Measurements from ENCODE around the gene P2RY11.

P2RY11 gene

GRCh38 chr19:10139952-10140351 lies 28.5 kb downstream of the P2RY11 start:
- H3F3A ChIP-seq (ENCODE audit: insufficient read depth): no peaks in the 10 kb centered on the region
- H2AFZ ChIP-seq (ENCODE audit: low read depth, low read length, severe bottlenecking): no peak overlapping the region
- no peak overlapping the region for H3K9ac ChIP-seq (ENCODE audit: low read length)
- H3K36me3 ChIP-seq (ENCODE audit: low read length): peaks cover 35% of the 10 kb centered on the region; the same call in 1 of the 2 replicates
- no peak overlapping the region for H3K4me3 ChIP-seq (ENCODE audit: insufficient read depth, low read length, poor library complexity, severe bottlenecking)
- H3K9me3 ChIP-seq (ENCODE audit: insufficient read depth, low read length): no peaks in the 10 kb centered on the region
- H3K79me2 ChIP-seq (ENCODE audit: insufficient read depth, low read length): 0 out of 2 replicates have a peak, but pooled peaks cover 4% of the 10 kb centered on the region
- H3K27me3 ChIP-seq (ENCODE audit: low read length): no peaks in the 10 kb centered on the region
- no peak overlapping the region for H3K4me2 ChIP-seq (ENCODE audit: low read depth, low read length, poor library complexity, severe bottlenecking)
- TF ChIP-seq CTCF (IDR thresholded peaks at IDR 0.05; ENCODE audit: insufficient read depth, low read length, poor library complexity, severe bottlenecking): no peak
- no peak for TF ChIP-seq EZH2phosphoT487 (conservative IDR thresholded peaks at IDR 0.05; ENCODE audit: low read length)
- H3K27ac ChIP-seq (ENCODE audit: low read depth, low read length): no peak overlapping the region
- H3K9me2 ChIP-seq (replicated peaks; ENCODE audit: insufficient read depth, low read length): no peaks in the 10 kb centered on the region
- no peaks in the 10 kb centered on the region for H4K20me1 ChIP-seq (ENCODE audit: low read depth, low read length)

DNA sequence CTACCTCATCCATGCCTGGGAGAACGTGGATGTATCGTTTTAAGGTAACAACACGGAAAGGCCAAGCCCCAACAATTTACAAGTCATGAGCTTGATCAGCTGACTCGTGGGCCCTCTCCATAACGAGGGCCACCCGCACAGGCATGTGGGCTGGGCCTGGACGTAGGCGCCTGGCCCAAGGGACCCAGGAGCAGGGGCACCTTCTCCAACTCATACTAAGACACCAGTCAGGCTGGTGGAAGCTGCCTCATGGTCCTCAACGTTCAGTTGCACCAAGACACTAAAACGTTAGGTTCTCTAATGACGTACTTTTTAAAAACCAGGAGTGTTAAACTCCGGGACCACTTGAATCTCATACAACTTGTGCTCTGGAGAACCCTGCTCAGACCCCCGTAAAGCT lies 30.0 kb downstream of the P2RY11 start:
- H4K20me1 ChIP-seq (ENCODE audit: low read depth, low read length): no peaks in the 10 kb centered on the region; the same call in 1 of the 2 replicates
- H3K36me3 ChIP-seq (ENCODE audit: low read length): peaks cover 46% of the 10 kb centered on the region; the same call in 1 of the 2 replicates
- no peak for TF ChIP-seq EZH2phosphoT487 (conservative IDR thresholded peaks at IDR 0.05; ENCODE audit: low read length)
- TF ChIP-seq CTCF (IDR thresholded peaks at IDR 0.05; ENCODE audit: insufficient read depth, low read length, poor library complexity, severe bottlenecking): no peak
- H2AFZ ChIP-seq (ENCODE audit: low read depth, low read length, severe bottlenecking): no peak overlapping the region
- no peaks in the 10 kb centered on the region for H3K27me3 ChIP-seq (ENCODE audit: low read length)
- no peaks in the 10 kb centered on the region for H3K9me3 ChIP-seq (ENCODE audit: insufficient read depth, low read length)
- no peak overlapping the region for H3K9ac ChIP-seq (ENCODE audit: low read length)
- no peak overlapping the region for H3K4me3 ChIP-seq (ENCODE audit: insufficient read depth, low read length, poor library complexity, severe bottlenecking)
- 0 out of 2 replicates have a peak, but pooled peaks cover 4% of the 10 kb centered on the region for H3K79me2 ChIP-seq (ENCODE audit: insufficient read depth, low read length)
- no peak overlapping the region for H3K4me2 ChIP-seq (ENCODE audit: low read depth, low read length, poor library complexity, severe bottlenecking)
- H3F3A ChIP-seq (ENCODE audit: insufficient read depth): no peaks in the 10 kb centered on the region
- H3K27ac ChIP-seq (ENCODE audit: low read depth, low read length): no peak overlapping the region
- H3K9me2 ChIP-seq (replicated peaks; ENCODE audit: insufficient read depth, low read length): no peaks in the 10 kb centered on the region

DNA sequence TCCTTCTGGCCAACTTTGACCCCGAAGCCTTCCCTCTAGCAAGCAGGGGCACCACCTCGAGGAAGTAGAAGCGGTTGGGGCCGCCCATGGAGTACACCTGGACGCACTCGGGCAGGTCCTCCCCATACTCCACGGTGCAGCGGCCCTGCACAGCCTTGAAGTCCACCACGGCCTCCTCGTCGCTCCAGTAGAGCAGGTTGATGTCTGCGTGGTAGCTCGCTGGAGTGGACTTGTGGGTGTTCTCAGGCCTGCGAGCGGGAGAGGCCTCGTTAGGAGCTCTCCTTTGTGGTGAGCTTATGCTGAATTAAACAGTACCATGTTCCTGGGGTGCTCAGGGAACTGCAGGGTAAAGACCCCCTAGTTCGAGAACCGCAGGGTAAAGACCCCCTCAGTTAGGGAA lies 30.5 kb downstream of the P2RY11 start:
- Histone ChIP-seq H3F3A (ENCODE audit: insufficient read depth) (no peaks in the 10 kb centered on the region), H3K9me3 (ENCODE audit: insufficient read depth, low read length) (no peaks in the 10 kb centered on the region), H2AFZ (ENCODE audit: low read depth, low read length, severe bottlenecking) (no peak overlapping the region), H4K20me1 (ENCODE audit: low read depth, low read length) (no peaks in the 10 kb centered on the region; the same call in 1 of the 2 replicates), H3K9ac (ENCODE audit: low read length) (no peak overlapping the region), H3K27ac (ENCODE audit: low read depth, low read length) (no peak overlapping the region), H3K36me3 (ENCODE audit: low read length) (peaks cover 50% of the 10 kb centered on the region; the same call in 1 of the 2 replicates), H3K9me2 (replicated peaks; ENCODE audit: insufficient read depth, low read length) (no peaks in the 10 kb centered on the region), H3K79me2 (ENCODE audit: insufficient read depth, low read length) (0 out of 2 replicates have a peak, but pooled peaks cover 4% of the 10 kb centered on the region), H3K27me3 (ENCODE audit: low read length) (no peaks in the 10 kb centered on the region), H3K4me2 (ENCODE audit: low read depth, low read length, poor library complexity, severe bottlenecking) (no peak overlapping the region), H3K4me3 (ENCODE audit: insufficient read depth, low read length, poor library complexity, severe bottlenecking) (no peak overlapping the region)
- no peak for TF ChIP-seq EZH2phosphoT487 (conservative IDR thresholded peaks at IDR 0.05; ENCODE audit: low read length)
- TF ChIP-seq CTCF (IDR thresholded peaks at IDR 0.05; ENCODE audit: insufficient read depth, low read length, poor library complexity, severe bottlenecking): no peak
